ENCODE data around the gene C4A.
"Not testable (repeated sequence)": the region's sequence is repeated elsewhere in the genome, so short reads cannot be mapped to it uniquely, and the experiment has no call there.

DNA sequence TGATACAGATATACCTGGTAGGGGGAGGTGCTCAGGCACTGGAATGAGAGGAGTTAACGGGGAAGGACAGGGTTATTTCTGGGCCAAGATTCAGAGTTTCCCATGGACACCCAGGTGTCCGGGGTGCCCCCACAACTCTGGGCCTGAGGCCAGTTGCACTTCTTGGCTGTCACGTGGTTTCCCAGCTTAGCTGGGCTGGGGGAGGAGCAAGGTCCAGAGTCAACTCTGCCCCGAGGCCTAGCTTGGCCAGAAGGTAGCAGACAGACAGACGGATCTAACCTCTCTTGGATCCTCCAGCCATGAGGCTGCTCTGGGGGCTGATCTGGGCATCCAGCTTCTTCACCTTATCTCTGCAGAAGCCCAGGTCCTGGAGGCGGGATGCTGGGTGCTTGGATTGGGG, 32.7 kb downstream of the C4A start, which contains the start of gene C4B:
- TF ChIP-seq, protein P1, sequence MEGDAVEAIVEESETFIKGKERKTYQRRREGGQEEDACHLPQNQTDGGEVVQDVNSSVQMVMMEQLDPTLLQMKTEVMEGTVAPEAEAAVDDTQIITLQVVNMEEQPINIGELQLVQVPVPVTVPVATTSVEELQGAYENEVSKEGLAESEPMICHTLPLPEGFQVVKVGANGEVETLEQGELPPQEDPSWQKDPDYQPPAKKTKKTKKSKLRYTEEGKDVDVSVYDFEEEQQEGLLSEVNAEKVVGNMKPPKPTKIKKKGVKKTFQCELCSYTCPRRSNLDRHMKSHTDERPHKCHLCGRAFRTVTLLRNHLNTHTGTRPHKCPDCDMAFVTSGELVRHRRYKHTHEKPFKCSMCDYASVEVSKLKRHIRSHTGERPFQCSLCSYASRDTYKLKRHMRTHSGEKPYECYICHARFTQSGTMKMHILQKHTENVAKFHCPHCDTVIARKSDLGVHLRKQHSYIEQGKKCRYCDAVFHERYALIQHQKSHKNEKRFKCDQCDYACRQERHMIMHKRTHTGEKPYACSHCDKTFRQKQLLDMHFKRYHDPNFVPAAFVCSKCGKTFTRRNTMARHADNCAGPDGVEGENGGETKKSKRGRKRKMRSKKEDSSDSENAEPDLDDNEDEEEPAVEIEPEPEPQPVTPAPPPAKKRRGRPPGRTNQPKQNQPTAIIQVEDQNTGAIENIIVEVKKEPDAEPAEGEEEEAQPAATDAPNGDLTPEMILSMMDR (conservative IDR thresholded peaks at IDR 0.05 in 1 of 2, IDR thresholded peaks at IDR 0.05 in 1 of 2; ENCODE audit: extremely low read depth in 1 of 2, insufficient read depth in 1 of 2, low read depth in 1 of 2, low read length in 2 of 2): not testable (repeated sequence)
- not testable (repeated sequence) for TF ChIP-seq EZH2 (IDR thresholded peaks at IDR 0.05; ENCODE audit: borderline replicate concordance, low read length)
